GM18519 (cell line): ENCODE measurements around the gene TANGO2.

Experiments used
- ATAC-seq: cut with Tn5 transposase; IDR thresholded peaks from one replicate; pipeline ENCODE4 v1.9.1; 2021; ENCODE audit warnings: mild to moderate bottlenecking, moderate library complexity; ENCODE audit not compliant: unreplicated experiment, low FRiP score

Gene TANGO2

DNA sequence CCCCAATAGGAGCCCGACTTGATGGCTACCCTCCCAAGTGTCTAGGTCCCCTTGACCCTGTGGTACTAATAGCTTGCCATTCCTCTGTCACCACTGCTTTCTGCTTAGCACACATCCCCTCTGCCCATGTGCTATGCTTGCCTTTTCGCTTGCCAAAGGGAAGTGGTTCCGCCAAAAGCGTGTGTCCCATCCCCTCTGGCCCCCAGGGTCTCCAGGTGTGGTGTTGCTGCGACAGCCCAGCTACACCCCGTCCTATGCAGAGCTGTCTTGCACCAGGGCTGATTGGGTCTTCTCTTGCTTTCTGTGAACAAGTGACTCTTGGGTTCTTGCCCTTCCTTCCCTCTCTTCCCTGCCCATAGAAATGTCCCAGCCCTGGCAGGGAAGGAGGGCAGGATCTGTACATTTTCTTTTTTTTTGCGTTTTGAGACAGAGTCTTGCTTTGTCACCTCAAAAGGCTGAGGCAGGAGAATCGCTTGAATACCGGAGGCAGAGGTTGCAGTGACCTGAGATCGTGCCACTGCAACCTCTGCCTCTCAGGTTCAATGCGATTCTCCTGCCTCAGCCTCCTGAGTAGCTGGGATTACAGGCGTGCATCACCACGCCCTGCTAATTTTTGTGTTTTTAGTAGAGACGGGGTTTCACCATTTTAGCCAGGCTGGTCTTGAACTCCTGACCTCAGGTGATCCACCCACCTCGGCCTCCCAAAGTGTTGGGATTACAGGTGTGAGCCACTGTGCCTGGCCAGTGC, 3.9 kb downstream of the TANGO2 start:
- ATAC-seq: no peak

GRCh38 chr22:20025401-20026203, 4.7 kb downstream of the TANGO2 start:
- no peak for ATAC-seq

GRCh38 chr22:20026204-20026908, 5.4 kb downstream of the TANGO2 start:
- no peak for ATAC-seq

- no peak for ATAC-seq
Observed at GRCh38 chr22:20026996-20027601, 6.2 kb downstream of the TANGO2 start.

DNA sequence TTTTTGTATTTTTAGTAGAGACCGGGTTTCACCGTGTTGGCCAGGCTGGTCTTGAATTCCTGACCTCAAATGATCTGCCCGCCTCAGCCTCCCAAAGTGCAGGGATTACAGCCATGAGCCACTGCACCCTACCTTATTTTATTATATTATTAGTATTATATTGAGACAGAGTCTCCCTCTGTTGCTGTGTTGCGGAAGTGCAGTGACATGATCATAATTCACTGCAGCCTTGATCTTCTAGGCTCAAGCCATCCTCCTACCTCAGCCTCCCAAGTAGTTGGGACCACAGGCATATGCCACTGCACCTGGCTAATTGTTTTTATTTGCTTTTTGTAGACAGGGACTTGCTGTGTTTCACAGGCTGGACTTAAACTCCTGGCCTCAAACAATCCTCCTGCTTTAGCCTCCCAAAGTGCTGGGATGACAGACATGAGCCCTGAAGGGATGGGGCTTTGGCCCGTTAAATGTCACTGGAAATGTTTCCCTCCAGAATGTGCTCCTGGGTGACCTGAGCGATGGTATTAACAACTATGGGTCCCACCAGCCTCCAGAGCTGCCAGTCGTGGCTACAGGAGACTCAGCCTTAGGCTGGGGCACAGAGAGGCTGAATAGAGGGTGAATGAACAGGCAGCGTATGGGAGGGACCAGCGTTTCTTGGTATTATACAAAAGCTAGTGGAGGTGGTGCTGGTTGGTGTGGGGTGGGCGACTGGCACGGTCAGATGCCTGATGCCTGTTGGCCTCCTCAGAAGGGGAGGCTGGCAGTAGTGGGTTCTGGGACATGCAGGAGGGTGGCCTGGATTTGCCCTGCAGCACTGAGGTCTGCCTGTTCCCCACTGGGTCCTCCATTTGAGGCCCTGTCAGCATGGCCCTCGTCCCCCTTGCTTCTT, 7.3 kb downstream of the TANGO2 start:
- no peak for ATAC-seq

- no peak for ATAC-seq
Observed at GRCh38 chr22:20028855-20029549, 8.1 kb downstream of the TANGO2 start.

GRCh38 chr22:20029550-20030225, 8.8 kb downstream of the TANGO2 start:
- no peak for ATAC-seq

- no peak for ATAC-seq
Observed at GRCh38 chr22:20031732-20032406, 11.0 kb downstream of the TANGO2 start.

GRCh38 chr22:20032407-20032991, 11.6 kb downstream of the TANGO2 start:
- ATAC-seq: no peak

DNA sequence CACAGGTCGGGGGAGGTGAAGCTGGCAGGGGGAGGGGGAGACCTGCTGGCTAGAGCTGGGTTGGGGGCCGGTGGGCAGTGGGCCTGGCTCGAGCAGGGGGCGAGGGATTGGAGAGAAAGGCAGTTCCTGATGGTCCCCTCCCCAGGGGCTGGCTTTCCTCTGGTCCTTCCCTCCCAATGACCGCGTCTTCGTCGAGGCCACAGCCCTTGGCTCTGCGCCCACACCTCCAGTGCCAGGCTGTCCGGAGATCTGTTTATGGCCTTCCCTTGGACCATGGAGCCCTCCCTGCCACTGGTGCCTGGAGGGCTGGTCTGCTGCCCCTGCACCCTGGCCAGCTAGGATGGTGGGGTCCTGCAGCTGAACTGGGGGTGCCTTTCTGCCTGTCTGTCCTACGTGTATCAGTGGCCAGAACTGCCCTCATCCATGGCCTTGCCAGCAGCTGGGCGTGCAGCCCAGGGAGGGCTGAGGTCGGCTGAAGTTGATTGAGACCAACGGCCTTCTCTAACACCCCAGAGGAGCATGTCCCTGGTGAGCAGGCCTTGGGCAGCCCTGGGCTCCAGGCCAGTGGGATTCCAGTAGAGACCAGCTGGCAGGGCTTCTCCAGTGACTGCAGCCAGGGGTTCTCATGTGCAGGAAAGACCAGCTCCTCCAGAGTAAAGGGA, 12.3 kb downstream of the TANGO2 start:
- no peak for ATAC-seq

GRCh38 chr22:20034143-20034542, 13.2 kb downstream of the TANGO2 start:
- no peak for ATAC-seq

GRCh38 chr22:20035375-20036083, 14.6 kb downstream of the TANGO2 start:
- no peak for ATAC-seq

GRCh38 chr22:20036084-20036482, 15.2 kb downstream of the TANGO2 start:
- no peak for ATAC-seq

DNA sequence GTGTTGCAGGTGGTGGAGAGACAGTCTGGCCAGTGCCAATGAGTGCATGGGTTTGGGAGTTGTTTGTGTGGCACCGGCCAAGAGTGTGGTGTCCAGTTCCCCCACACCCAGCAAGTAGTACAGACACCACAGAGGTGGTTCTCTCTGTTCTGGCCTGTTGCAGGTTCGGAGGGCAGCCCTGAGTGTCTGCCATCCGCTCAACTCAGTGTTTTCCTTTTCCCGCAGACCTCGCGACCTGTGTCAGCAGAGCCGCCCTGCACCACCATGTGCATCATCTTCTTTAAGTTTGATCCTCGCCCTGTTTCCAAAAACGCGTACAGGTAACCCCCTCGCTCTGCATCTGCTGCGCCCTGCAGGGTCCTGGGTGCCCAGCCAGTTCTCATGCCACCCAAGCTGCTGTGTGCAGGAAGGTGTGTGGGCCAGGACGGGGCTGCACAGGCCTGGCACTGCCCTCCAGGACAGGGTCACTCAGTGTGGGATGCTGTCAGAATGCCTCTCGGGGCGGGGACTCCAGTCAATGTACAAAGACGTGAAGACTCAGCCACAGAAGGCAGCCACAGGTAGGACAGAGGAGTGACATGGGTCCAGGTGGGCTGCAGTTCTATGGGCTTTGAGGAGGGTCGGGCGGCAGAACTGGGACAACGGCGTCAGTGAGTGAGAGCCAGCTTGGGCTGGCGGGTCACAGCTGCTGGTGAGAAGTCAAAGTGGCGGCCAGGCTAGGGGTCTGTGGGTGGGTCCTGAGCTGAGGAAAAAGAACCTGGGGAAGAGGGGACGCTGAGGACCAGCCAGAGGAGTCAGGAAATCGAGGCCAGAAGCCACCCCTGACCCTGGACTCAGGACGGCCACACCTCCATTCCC, 15.9 kb downstream of the TANGO2 start:
- ATAC-seq: no peak

GRCh38 chr22:20037419-20037818, 16.5 kb downstream of the TANGO2 start:
- no peak for ATAC-seq

DNA sequence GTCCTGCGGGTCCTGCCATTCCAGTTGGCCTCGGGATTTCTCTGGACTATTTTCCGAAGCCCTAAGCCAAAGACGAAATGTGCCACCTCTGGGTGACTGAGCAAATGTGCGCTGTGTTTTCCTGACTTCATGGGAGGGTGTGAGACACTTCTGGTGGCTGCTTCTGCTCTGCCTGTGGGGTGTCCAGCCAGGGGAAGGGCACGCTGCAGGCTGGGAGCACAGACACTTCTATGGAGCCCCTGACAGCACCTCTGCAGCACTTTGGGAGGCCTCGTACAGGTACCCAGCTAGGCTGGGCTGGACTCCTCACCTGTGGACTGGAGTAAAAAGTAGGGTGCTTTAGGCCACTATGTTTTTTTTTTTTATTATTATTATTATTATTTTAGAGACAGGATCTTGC, 17.7 kb downstream of the TANGO2 start:
- no peak for ATAC-seq
